Small intestine (tissue), 7 donors: ENCODE data around the gene CST9. TPM values are rescaled to one million over a fixed set of nuclear protein-coding genes. Genes with fewer than 3 reads are reported as not detected.
"Not testable (repeated sequence)": the region's sequence is repeated elsewhere in the genome, so short reads cannot be mapped to it uniquely, and the experiment has no call there.

Experiments
- DNase-seq, 2 donors: peaks; one replicate each; pipeline versions ENCODE4 v3.0.0 to v3.0.0-alpha.2; 2013
- FAIRE-seq: peaks from 2 replicates; lab custom pipeline; 2012; peaks lifted over from hg19 to GRCh38; lab: Jason Lieb, UNC
- H3K27ac ChIP-seq, 3 donors: one replicate each; pipeline ENCODE4 v1.5.1; 2013; ENCODE audit warnings: low read length in 2 of 3, mild to moderate bottlenecking in 2 of 3, control low read depth in 1 of 3, inconsistent platforms in 1 of 3, low read depth in 1 of 3, moderate library complexity in 1 of 3
- H3K27me3 ChIP-seq, 3 donors: one replicate each; pipeline ENCODE4 v1.6.1; 2013; ENCODE audit warnings: low read length in 3 of 3, inconsistent platforms in 1 of 3; ENCODE audit not compliant: control insufficient read depth in 3 of 3, insufficient read depth in 3 of 3
- H3K36me3 ChIP-seq, 3 donors: one replicate each; pipeline ENCODE4 v1.6.1; 2013; ENCODE audit warnings: low read length in 3 of 3, inconsistent platforms in 1 of 3, low read depth in 1 of 3, mild to moderate bottlenecking in 1 of 3, moderate library complexity in 1 of 3; ENCODE audit not compliant: control insufficient read depth in 3 of 3, insufficient read depth in 2 of 3
- H3K4me1 ChIP-seq, 3 donors: one replicate each; pipeline ENCODE4 v1.6.1; 2013; ENCODE audit warnings: low read length in 2 of 3, inconsistent platforms in 1 of 3, low read depth in 1 of 3, mild to moderate bottlenecking in 1 of 3, moderate library complexity in 1 of 3; ENCODE audit not compliant: control insufficient read depth in 3 of 3, insufficient read depth in 2 of 3
- H3K4me3 ChIP-seq, 3 donors: one replicate each; pipeline ENCODE4 v1.5.1; 2013; ENCODE audit warnings: low read length in 3 of 3, control low read depth in 1 of 3, inconsistent platforms in 1 of 3, low read depth in 1 of 3, mild to moderate bottlenecking in 1 of 3, moderate library complexity in 1 of 3
- H3K9me3 ChIP-seq, 2 donors: one replicate each; pipeline ENCODE4 v1.6.1; 2013; ENCODE audit warnings: low read depth in 1 of 2, low read length in 1 of 2; ENCODE audit not compliant: control insufficient read depth in 2 of 2, insufficient read depth in 1 of 2
- WGBS, 3 donors: extraction: QIAGEN DNeasy Blood & Tissue Kit; methylation state at CpG; one replicate each; pipeline ENCODE4 v1.1.7; 2013; 5-methylcytosine and 5-hydroxymethylcytosine counted together
- polyA plus RNA-seq, 4 donors: library from polyadenylated mRNA; stranded (reverse) in 3 of 4; unstranded in 1 of 4; fragments of 200-250 nt in 3 of 4; fragments of 120-200 nt in 1 of 4; gene quantifications; one replicate each; pipeline versions ENCODE4 v1.2.1 to v1.2.3, GENCODE V29; 2013
- donor health status: healthy with polysubstance abuse.
- donor health status: control.
- donor health status: control.
- donor health status: Bipolar disorder and iron deficiency.
- donor health status: healthy.

Gene CST9
- polyA plus RNA-seq, 4 donors: not detected

DNA sequence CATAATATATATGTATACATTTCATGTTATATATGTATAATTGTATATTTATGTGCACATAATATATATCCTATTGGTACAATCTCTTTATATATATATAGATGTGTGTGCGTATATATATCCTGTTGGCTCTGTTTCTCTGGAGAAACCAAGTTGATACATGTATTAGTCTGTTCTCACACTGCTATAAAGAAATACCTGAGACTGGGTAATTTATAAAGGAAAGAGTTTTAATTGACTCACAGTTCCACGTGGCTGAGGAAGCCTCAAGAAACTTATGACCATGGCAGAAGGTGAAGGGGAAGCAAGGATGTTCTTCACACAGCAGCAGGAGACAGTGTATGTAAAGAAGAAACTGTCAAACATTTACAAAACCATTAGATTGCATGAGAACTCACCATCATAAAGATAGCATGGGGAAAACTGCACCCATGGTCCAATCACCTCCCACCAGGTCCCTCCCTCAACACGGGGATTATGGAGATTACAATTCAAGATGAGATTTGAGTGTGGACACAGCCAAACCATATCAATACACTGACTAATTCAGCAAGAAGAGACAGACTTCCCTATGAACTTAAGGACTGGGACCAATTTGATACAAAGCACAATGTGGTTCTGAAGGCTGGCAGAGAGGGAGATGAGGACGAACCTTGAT lies 18.1 kb upstream of the CST9 start:
- peaks cover 0 to 19% (median 0%) of the 10 kb centered on the region in 3 donors for H3K4me1 ChIP-seq
- FAIRE-seq: no peak
- WGBS, 3 donors: 51 to 70% (median 69%) methylated on average over 4 of the region's 4 CpGs
- H3K4me3 ChIP-seq: no peak overlapping the region
- H3K36me3 ChIP-seq: no peaks in the 10 kb centered on the region
- DNase-seq: peak in 1 of 2 donors; percentile 55
- H3K9me3 ChIP-seq: peaks cover 0 to 7% of the 10 kb centered on the region in 2 donors
- H3K27me3 ChIP-seq: peaks cover 0 to 3% (median 0%) of the 10 kb centered on the region in 3 donors
- H3K27ac ChIP-seq: peak overlapping the region in 2 of 3 donors; percentile 24 to 41

DNA sequence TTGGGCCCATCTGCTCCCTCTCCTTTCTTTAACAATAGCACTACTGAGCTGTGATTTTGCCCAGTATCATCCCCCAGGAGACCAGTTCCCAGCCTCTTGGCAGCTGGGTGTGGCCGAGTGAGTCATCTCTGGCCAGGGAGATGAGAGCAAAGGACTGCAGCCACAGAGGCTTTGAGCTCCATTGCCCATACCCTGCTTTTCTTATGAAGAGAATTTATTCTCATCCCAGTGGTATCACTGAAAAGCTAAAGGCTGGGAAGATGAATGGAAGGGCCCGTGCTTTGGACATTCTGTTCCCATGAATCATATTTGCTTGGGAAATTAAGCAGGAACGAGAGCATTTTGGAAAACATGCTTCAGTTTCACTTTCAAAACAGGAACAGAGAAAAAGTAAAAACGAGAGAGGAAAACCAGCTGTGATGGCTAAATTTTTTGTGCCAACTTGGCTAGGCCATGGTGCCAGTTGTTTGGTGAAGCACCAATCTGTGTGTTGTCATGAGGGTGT lies 17.2 kb upstream of the CST9 start:
- FAIRE-seq: no peak
- DNase-seq: peak; percentile 78 to 80

GRCh38 chr20:23622401-23622800 lies 16.7 kb upstream of the CST9 start:
- not testable (repeated sequence) for H3K36me3 ChIP-seq, DNase-seq, H3K9me3 ChIP-seq, H3K4me3 ChIP-seq, FAIRE-seq, H3K27me3 ChIP-seq
- WGBS, 3 donors: 42 to 49% (median 44%) methylated on average over 3 of the region's 3 CpGs
- peak overlapping the region in 2 of 3 donors; percentile 83 to 90 for H3K27ac ChIP-seq
- peaks cover 0 to 14% (median 0%) of the 10 kb centered on the region in 3 donors for H3K4me1 ChIP-seq

More for the DNA sequence above, 17.2 kb upstream of the CST9 start:
- Histone ChIP-seq H3K9me3 (no peaks in the 10 kb centered on the region), H3K36me3 (no peaks in the 10 kb centered on the region), H3K4me3 (peak overlapping the region in 1 of 3 donors; percentile 26), H3K4me1 (peaks cover 0 to 14% (median 0%) of the 10 kb centered on the region in 3 donors), H3K27me3 (peaks cover 0 to 3% (median 0%) of the 10 kb centered on the region in 3 donors), H3K27ac (peak overlapping the region in 2 of 3 donors; percentile 83 to 90)
- WGBS, 3 donors: 4 to 13% (median 12%) methylated on average over 4 of the region's 4 CpGs

- 65 to 79% (median 74%) methylated on average over 11 of the region's 11 CpGs for WGBS, 3 donors
- not testable (repeated sequence) for DNase-seq, H3K4me3 ChIP-seq, FAIRE-seq, H3K36me3 ChIP-seq, H3K27me3 ChIP-seq, H3K27ac ChIP-seq, H3K9me3 ChIP-seq
- peaks cover 0 to 14% (median 0%) of the 10 kb centered on the region in 3 donors for H3K4me1 ChIP-seq
These were observed 15.1 kb upstream of the CST9 start for GRCh38 chr20:23620670-23621386.

DNA sequence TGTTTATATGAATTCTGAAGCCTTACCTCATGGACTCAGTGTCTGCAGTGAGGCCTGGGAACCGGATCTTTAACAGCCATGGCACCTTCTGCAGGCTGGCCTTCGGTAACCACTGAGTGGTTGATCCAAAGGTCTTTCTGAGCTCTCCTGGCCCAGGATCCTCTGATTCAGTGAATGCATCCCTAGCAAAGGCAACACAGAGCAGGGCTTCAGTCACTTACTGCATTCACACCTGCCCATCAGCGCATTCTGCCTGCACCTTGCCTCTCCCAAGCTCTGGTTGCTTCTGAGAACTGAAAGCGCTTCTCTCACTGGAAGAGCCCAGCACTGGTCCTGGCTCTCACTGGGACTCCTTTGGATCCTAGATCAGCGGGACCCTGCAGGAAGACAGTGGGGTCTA lies 8.4 kb upstream of the CST9 start:
- H3K36me3 ChIP-seq: no peaks in the 10 kb centered on the region
- WGBS, 3 donors: 83 to 90% (median 83%) methylated on average over 5 of the region's 5 CpGs
- FAIRE-seq (no peak), DNase-seq (no peak)
- H3K27ac ChIP-seq: no peak overlapping the region
- no peak overlapping the region for H3K4me3 ChIP-seq
- H3K27me3 ChIP-seq: no peaks in the 10 kb centered on the region
- no peaks in the 10 kb centered on the region for H3K9me3 ChIP-seq
- H3K4me1 ChIP-seq: no peaks in the 10 kb centered on the region

DNA sequence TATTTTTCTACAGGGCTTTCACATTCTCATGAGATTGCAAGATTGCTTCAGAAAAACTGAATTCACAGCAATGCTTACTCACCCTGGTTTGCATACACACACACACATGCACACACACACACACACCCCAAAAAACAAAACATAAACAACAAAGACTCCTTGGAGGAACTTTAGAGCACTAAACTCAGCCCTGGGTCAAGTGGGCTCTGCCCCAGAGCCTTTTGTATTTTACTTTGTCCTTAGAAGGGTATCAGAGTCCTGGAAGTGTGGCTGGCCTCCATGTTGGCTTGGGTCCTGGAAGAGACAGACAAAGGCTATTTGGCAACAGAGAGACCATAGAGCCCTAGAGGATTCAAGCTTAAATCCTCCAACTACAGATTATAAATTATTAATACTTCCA lies 8.0 kb upstream of the CST9 start:
- FAIRE-seq: no peak
- H3K9me3 ChIP-seq: no peaks in the 10 kb centered on the region
- H3K36me3 ChIP-seq: no peaks in the 10 kb centered on the region
- H3K27me3 ChIP-seq: no peaks in the 10 kb centered on the region
- no peaks in the 10 kb centered on the region for H3K4me1 ChIP-seq
- no peak overlapping the region for H3K4me3 ChIP-seq
- peak overlapping the region in 1 of 3 donors; percentile 26 for H3K27ac ChIP-seq
- DNase-seq: no peak

DNA sequence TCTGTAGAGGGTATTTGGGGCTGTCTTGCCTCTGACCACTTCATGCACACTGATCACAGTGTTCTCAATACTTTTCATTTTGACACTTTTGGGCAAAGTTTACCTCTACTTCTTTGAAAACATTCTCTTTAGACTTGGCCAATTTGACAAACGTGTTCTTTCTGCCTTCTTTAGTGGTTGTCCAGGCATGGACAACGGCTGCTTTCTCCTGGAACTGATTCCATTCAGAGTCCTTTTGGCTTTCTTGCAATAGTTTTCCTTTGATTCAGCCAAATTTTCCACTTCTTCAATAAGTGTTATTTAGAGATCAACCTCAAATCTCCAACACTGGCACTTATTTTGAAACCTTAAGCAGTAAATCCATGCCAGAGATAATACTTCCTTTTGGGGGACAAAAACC lies 6.7 kb upstream of the CST9 start:
- 68 to 77% (median 76%) methylated on average over 2 of the region's 2 CpGs for WGBS, 3 donors
- DNase-seq: no peak
- Histone ChIP-seq H3K36me3 (no peaks in the 10 kb centered on the region), H3K27me3 (no peaks in the 10 kb centered on the region), H3K27ac (no peak overlapping the region), H3K9me3 (no peaks in the 10 kb centered on the region), H3K4me1 (no peaks in the 10 kb centered on the region), H3K4me3 (no peak overlapping the region)
- no peak for FAIRE-seq

DNA sequence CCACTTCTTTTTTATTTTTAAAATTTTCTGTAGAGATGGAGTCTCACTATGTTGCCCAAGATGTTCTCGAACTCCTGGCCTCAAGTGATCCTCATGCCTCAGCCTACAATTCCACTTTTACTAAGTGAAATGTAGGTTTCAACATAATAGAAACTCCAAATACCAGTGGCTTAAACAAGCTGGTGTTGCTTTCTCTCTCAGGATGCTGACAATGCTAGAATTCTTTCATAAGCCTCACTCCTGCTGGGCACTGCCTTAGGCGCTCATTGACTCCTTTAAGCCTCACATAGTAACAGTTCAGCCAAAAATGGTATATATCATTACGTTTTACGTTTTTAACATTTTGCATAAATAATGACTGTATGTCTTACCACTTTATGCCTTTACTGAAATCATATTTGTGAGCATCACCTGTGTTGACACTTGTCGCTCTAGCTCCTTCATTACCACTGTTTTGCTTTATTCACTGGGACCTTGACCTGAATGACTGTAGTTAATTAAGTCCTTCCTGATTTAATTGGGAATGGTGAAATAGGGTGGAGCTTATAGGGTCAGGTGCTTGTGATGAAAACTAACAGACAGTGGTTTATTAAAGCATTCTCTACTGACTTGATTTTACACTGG lies 3.9 kb upstream of the CST9 start:
- Histone ChIP-seq H3K9me3 (no peaks in the 10 kb centered on the region), H3K36me3 (no peaks in the 10 kb centered on the region), H3K27me3 (no peaks in the 10 kb centered on the region), H3K4me1 (no peaks in the 10 kb centered on the region), H3K27ac (no peak overlapping the region), H3K4me3 (no peak overlapping the region)
- no peak for FAIRE-seq
- DNase-seq: no peak
- WGBS, 3 donors: 87 to 90% (median 88%) methylated on average over 5 of the region's 5 CpGs
